PC-9 (cell line): ENCODE data around the gene AKR1C3. TPM values are rescaled to one million over a fixed set of nuclear protein-coding genes. Genes with fewer than 3 reads are reported as not detected.

Source experiments
- BruUV-seq: library from RNA; stranded (reverse); fragments of 400-500 nt; replicated peaks from 2 replicates; lab custom pipeline; 2021; lab: Mats Ljungman, UMichigan
- CTCF ChIA-PET: fragments of 300-600 bp; sonication (Branson Sonifier 250); formaldehyde crosslinking; loops from one replicate; lab custom pipeline; 2022; ENCODE audit warnings: antibody characterized with exemption; lab: Charles Lee
- POLR2A ChIA-PET: fragments of 300-600 bp; sonication (Branson Sonifier 250); formaldehyde crosslinking; loops from one replicate; lab custom pipeline; 2022; ENCODE audit warnings: antibody characterized with exemption; ENCODE audit not compliant: unreplicated experiment; lab: Charles Lee
- DNase-seq, 2 experiments: peaks; one replicate each; pipeline versions ENCODE4 v3.0.0 to v3.0.0-alpha.2; 2015 to 2022; ENCODE audit warnings: mixed read lengths in 1 of 2
- H2AFZ ChIP-seq: fragments of 200-600 bp; sonication (generic); 2 replicates; pipeline ENCODE4 v1.8.1; 2017; ENCODE audit warnings: antibody characterized with exemption
- H3F3A ChIP-seq: fragments of 200-600 bp; sonication (generic); 2 replicates; pipeline ENCODE4 v1.8.1; 2017; ENCODE audit warnings: antibody characterized with exemption, mild to moderate bottlenecking, low read depth; ENCODE audit not compliant: insufficient read depth
- H3K27ac ChIP-seq: fragments of 200-600 bp; sonication (generic); 2 replicates; pipeline ENCODE4 v1.6.1; 2016; ENCODE audit warnings: mixed run types
- H3K27me3 ChIP-seq: fragments of 200-600 bp; sonication (generic); 2 replicates; pipeline ENCODE4 v1.6.1; 2016; ENCODE audit warnings: low read depth, mixed run types; ENCODE audit not compliant: insufficient read depth
- H3K36me3 ChIP-seq: fragments of 200-600 bp; sonication (generic); 2 replicates; pipeline ENCODE4 v1.6.1; 2016; ENCODE audit warnings: low read depth, mixed run types
- H3K4me1 ChIP-seq: fragments of 200-600 bp; sonication (generic); replicated peaks from 2 replicates; pipeline ENCODE4 v1.6.1; 2016; ENCODE audit warnings: mixed run types; ENCODE audit not compliant: insufficient read depth
- H3K4me2 ChIP-seq: fragments of 200-600 bp; sonication (generic); 2 replicates; pipeline ENCODE4 v1.6.1; 2017; ENCODE audit warnings: mixed run types
- H3K4me3 ChIP-seq: fragments of 200-600 bp; sonication (generic); 2 replicates; pipeline ENCODE4 v1.6.1; 2016; ENCODE audit warnings: mixed run types
- H3K79me2 ChIP-seq: fragments of 200-600 bp; sonication (generic); 2 replicates; pipeline ENCODE4 v1.6.1; 2017; ENCODE audit warnings: low read depth, mixed run types
- H3K9me2 ChIP-seq: fragments of 200-600 bp; sonication (generic); 2 replicates; pipeline ENCODE4 v1.8.1; 2017; ENCODE audit warnings: mild to moderate bottlenecking; ENCODE audit not compliant: insufficient read depth
- H3K9me3 ChIP-seq: fragments of 200-600 bp; sonication (generic); 2 replicates; pipeline ENCODE4 v1.8.1; 2016; ENCODE audit warnings: low read depth; ENCODE audit not compliant: insufficient read depth
- H4K20me1 ChIP-seq: fragments of 200-600 bp; sonication (generic); 2 replicates; pipeline ENCODE4 v1.8.1; 2017; ENCODE audit not compliant: insufficient read depth
- CTCF ChIP-seq: fragments of 200-600 bp; sonication (generic); conservative IDR thresholded peaks from 2 replicates; pipeline ENCODE4 v1.6.1; 2017; ENCODE audit warnings: mixed run types, antibody characterized with exemption, mild to moderate bottlenecking, moderate library complexity
- EZH2 ChIP-seq: fragments of 200-600 bp; sonication (generic); IDR thresholded peaks from 2 replicates; pipeline ENCODE4 v1.8.0; 2017; ENCODE audit warnings: antibody characterized with exemption, low read depth
- intact Hi-C: fragments of 100-400 bp; cut with micrococcal nuclease; formaldehyde crosslinking; loops from one replicate; pipeline ENCODE4 v1.10.0; 2022; ENCODE audit not compliant: unreplicated experiment
- total RNA-seq: library from RNA; stranded (reverse); gene quantifications from 2 replicates; pipeline ENCODE4 v1.2.3, GENCODE V29; 2021

The AKR1C3 gene
- total RNA-seq, 1 experiment from 2014 or later, result 1,870 TPM

GRCh38 chr10:5148678-5149032 is 54.4 kb downstream of the AKR1C3 start:
- Histone ChIP-seq H3K9me2 (no peaks in the 10 kb centered on the region), H3F3A (peaks cover 6% of the 10 kb centered on the region; the same call in 1 of the 2 replicates), H3K4me1 (peaks cover 23% of the 10 kb centered on the region), H3K4me2 (peak overlapping the region; percentile 49), H3K36me3 (no peaks in the 10 kb centered on the region), H3K4me3 (no peak overlapping the region), H2AFZ (0 out of 2 replicates have a peak overlapping the region, but pooled peaks have one; percentile 72), H4K20me1 (no peaks in the 10 kb centered on the region), H3K27me3 (no peaks in the 10 kb centered on the region), H3K79me2 (no peaks in the 10 kb centered on the region), H3K9me3 (peaks cover 6% of the 10 kb centered on the region; the same call in 1 of the 2 replicates), H3K27ac (peak overlapping the region; percentile 77)
- CTCF ChIA-PET, result no interaction called here
- POLR2A ChIA-PET, result no interaction called here
- intact Hi-C loops, result no loop called here
- BruUV-seq, result no TSS peak
- no peak for DNase-seq
- no peak for TF ChIP-seq EZH2
- no peak for TF ChIP-seq CTCF

- H3K9me2 ChIP-seq, result no peaks in the 10 kb centered on the region
- POLR2A ChIA-PET, result no interaction called here
- BruUV-seq, result no TSS peak
- DNase-seq, result no peak
- no peaks in the 10 kb centered on the region for H3K79me2 ChIP-seq
- H3K4me3 ChIP-seq, result no peak overlapping the region
- peaks cover 23% of the 10 kb centered on the region for H3K4me1 ChIP-seq
- H3K36me3 ChIP-seq, result no peaks in the 10 kb centered on the region
- no peaks in the 10 kb centered on the region for H4K20me1 ChIP-seq
- no peak overlapping the region for H3K4me2 ChIP-seq
- CTCF ChIA-PET, result no interaction called here
- H2AFZ ChIP-seq, result no peak overlapping the region
- peaks cover 6% of the 10 kb centered on the region; the same call in 1 of the 2 replicates for H3F3A ChIP-seq
- peaks cover 6% of the 10 kb centered on the region; the same call in 1 of the 2 replicates for H3K9me3 ChIP-seq
- H3K27me3 ChIP-seq, result no peaks in the 10 kb centered on the region
- no peak overlapping the region for H3K27ac ChIP-seq
- intact Hi-C loops, result no loop called here
- TF ChIP-seq EZH2 (no peak), CTCF (no peak)
Measured at GRCh38 chr10:5151076-5151475, 56.9 kb downstream of the AKR1C3 start.

DNA sequence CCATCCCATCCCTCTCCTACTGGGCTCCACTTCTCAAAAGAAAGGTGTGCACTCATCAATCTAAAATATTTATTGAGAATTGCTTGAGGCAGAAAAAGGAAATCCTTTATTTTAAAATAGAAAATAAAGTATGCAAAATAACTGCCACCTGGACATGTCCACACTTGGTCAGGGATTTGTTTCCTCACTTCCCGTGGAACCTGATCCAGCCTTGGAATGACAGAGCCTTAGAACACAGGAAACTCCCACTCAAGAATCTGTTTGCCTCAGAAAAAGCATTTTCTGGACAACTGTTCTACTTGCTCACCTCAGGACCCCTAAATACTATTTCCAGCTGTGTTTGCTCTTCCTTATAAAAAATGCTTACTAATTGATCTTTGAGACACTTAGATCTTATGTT is 61.7 kb downstream of the AKR1C3 start:
- ChIA-PET CTCF (no interaction called here), POLR2A (no interaction called here)
- Histone ChIP-seq H2AFZ (no peak overlapping the region; the same call in 1 of the 2 replicates), H3K27me3 (no peaks in the 10 kb centered on the region), H3F3A (no peaks in the 10 kb centered on the region), H4K20me1 (no peaks in the 10 kb centered on the region), H3K4me2 (no peak overlapping the region), H3K9me3 (peaks cover under 1% of the 10 kb centered on the region; the same call in 1 of the 2 replicates), H3K9me2 (no peaks in the 10 kb centered on the region), H3K4me3 (no peak overlapping the region), H3K79me2 (no peaks in the 10 kb centered on the region), H3K4me1 (no peaks in the 10 kb centered on the region), H3K36me3 (no peaks in the 10 kb centered on the region), H3K27ac (no peak overlapping the region)
- no peak for DNase-seq
- intact Hi-C loops, result no loop called here
- TF ChIP-seq EZH2, result no peak
- no peak for TF ChIP-seq CTCF
- BruUV-seq, result no TSS peak

Other genes with a start within 250 kb of the AKR1C3 start
- 1,253 and 1,313 TPM in 2 replicates for gene AKR1C1, start 131.0 kb upstream of the AKR1C3 start, total RNA-seq
- gene AKR1C2, start 90.6 kb upstream of the AKR1C3 start, total RNA-seq, result 1,997 and 2,032 TPM in 2 replicates
- gene AKR1C8, start 90.7 kb downstream of the AKR1C3 start, total RNA-seq, result 2.7 and 4.0 TPM in 2 replicates
- gene AKR1C4, start 102.4 kb downstream of the AKR1C3 start, total RNA-seq, result not detected in 2 replicates